Measurements from ENCODE around the gene TBRG4. TPM values are rescaled to one million over a fixed set of nuclear protein-coding genes. Genes with fewer than 3 reads are reported as not detected.

The TBRG4 gene
- total and polyA plus RNA-seq, 8 donors = 15.6 to 39.8 (median 25.2) TPM

DNA sequence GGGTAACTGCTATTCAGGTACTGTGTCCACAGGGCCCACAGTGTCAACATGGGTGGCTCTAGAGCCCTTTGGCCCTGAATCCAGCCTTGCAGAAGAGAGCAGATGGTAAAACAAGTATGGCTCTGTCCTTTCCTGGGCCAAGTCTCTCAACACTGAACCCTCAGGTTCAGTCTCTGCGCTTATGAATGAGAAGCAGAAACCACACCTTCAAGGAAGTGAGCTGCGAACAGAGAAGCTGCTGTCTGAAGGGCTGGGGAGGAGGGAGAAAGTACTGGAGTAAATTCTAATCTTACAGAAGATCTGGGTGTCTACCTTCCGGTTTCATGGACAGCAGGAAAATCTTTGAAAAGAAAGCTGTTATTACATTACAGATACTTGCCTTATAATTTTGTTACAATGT lies 4.1 kb downstream of the TBRG4 start:
- 83 to 84% methylated on average over 3 of the region's 3 CpGs for WGBS, 2 donors
- H3K36me3 ChIP-seq = peaks cover 8 to 68% (median 55%) of the 10 kb centered on the region in 3 donors
- no peaks in the 10 kb centered on the region for H3K27me3 ChIP-seq
- H3K9me3 ChIP-seq = no peaks in the 10 kb centered on the region
- H3K27ac ChIP-seq = no peak overlapping the region
- no peak for TF ChIP-seq CTCF (IDR thresholded peaks at IDR 0.05)
- FAIRE-seq = no peak
- no peak for ATAC-seq
- no peak for DNase-seq
- intact Hi-C loops (cut with DNase I) = no loop called here
- H3K4me3 ChIP-seq = no peak overlapping the region
- peaks cover 0 to 15% (median 0%) of the 10 kb centered on the region in 3 donors for H3K4me1 ChIP-seq

GRCh38 chr7:45106820-45107219 lies 4.7 kb downstream of the TBRG4 start:
- no peaks in the 10 kb centered on the region for H3K27me3 ChIP-seq
- DNase-seq = no peak
- FAIRE-seq = no peak
- no peaks in the 10 kb centered on the region for H3K9me3 ChIP-seq
- ATAC-seq = no peak
- 75 to 90% methylated on average over 8 of the region's 8 CpGs for WGBS, 2 donors
- no peak for TF ChIP-seq CTCF (IDR thresholded peaks at IDR 0.05)
- H3K27ac ChIP-seq = no peak overlapping the region
- peaks cover 8 to 73% (median 60%) of the 10 kb centered on the region in 3 donors for H3K36me3 ChIP-seq
- intact Hi-C loops (cut with DNase I) = no loop called here
- peaks cover 0 to 15% (median 0%) of the 10 kb centered on the region in 3 donors for H3K4me1 ChIP-seq
- H3K4me3 ChIP-seq = no peak overlapping the region

- no peaks in the 10 kb centered on the region for H3K27me3 ChIP-seq
- ATAC-seq (no peak), FAIRE-seq (no peak), DNase-seq (no peak)
- peaks cover 0 to 14% (median 0%) of the 10 kb centered on the region in 3 donors for H3K4me1 ChIP-seq
- intact Hi-C loops (cut with DNase I) = no loop called here
- no peak overlapping the region for H3K4me3 ChIP-seq
- peaks cover 12 to 84% (median 72%) of the 10 kb centered on the region in 3 donors for H3K36me3 ChIP-seq
- no peak overlapping the region for H3K27ac ChIP-seq
- no peak for TF ChIP-seq CTCF (IDR thresholded peaks at IDR 0.05)
- 91 to 95% methylated on average over 8 of the region's 8 CpGs for WGBS, 2 donors
- H3K9me3 ChIP-seq = no peaks in the 10 kb centered on the region
These were observed 5.8 kb downstream of the TBRG4 start for GRCh38 chr7:45105588-45106188.

GRCh38 chr7:45104844-45105587 lies 6.5 kb downstream of the TBRG4 start:
- Histone ChIP-seq H3K36me3 (peaks cover 14 to 91% (median 77%) of the 10 kb centered on the region in 3 donors), H3K4me3 (no peak overlapping the region), H3K9me3 (no peaks in the 10 kb centered on the region), H3K27ac (no peak overlapping the region), H3K4me1 (peaks cover 0 to 8% (median 0%) of the 10 kb centered on the region in 3 donors), H3K27me3 (no peaks in the 10 kb centered on the region)
- peak in 1 of 6 donors; percentile 37 for DNase-seq
- TF ChIP-seq CTCF (IDR thresholded peaks at IDR 0.05) = no peak
- no peak for FAIRE-seq
- intact Hi-C loops (cut with DNase I) = no loop called here
- no peak for ATAC-seq
- 88 to 94% methylated on average over 12 of the region's 12 CpGs for WGBS, 2 donors
